HG02840 (cell line): Measurements from ENCODE around the gene KLRF1.
"Not testable (repeated sequence)": the region's sequence is repeated elsewhere in the genome, so short reads cannot be mapped to it uniquely, and the experiment has no call there.

Experiments
- ATAC-seq: cut with Tn5 transposase; IDR thresholded peaks from one replicate; pipeline ENCODE4 v1.9.1; 2021; ENCODE audit warnings: mild to moderate bottlenecking, moderate library complexity, moderate number of reproducible peaks; ENCODE audit not compliant: unreplicated experiment, low FRiP score

KLRF1 gene

GRCh38 chr12:9868311-9868801, 41.1 kb downstream of the KLRF1 start:
- no peak for ATAC-seq

- no peak for ATAC-seq
These were observed 41.6 kb downstream of the KLRF1 start for GRCh38 chr12:9868951-9869306.

- no peak for ATAC-seq
These were observed 42.3 kb downstream of the KLRF1 start, which contains the start of gene CLEC2B for GRCh38 chr12:9869307-9870161. CLEC2B (minus strand) TSS chr12:9869354.

- no peak for ATAC-seq
These were observed 43.1 kb downstream of the KLRF1 start for GRCh38 chr12:9870286-9870866.

- ATAC-seq, result no peak
These were observed 44.9 kb downstream of the KLRF1 start for GRCh38 chr12:9872162-9872561.

- no peak for ATAC-seq
These were observed 45.5 kb downstream of the KLRF1 start for GRCh38 chr12:9872742-9873141.

- not testable (repeated sequence) for ATAC-seq
These were observed 48.8 kb downstream of the KLRF1 start for GRCh38 chr12:9876120-9876519.

GRCh38 chr12:9880532-9881078, 53.3 kb downstream of the KLRF1 start:
- no peak for ATAC-seq

GRCh38 chr12:9881246-9881645, 54.0 kb downstream of the KLRF1 start, which contains the start of gene KLRF2:
KLRF2 (plus strand) TSS chr12:9881489; CDS start chr12:9881596, 107 bp downstream.
- no peak for ATAC-seq

- no peak for ATAC-seq
These were observed 54.7 kb downstream of the KLRF1 start for GRCh38 chr12:9881988-9882387.

- no peak for ATAC-seq
These were observed 55.9 kb downstream of the KLRF1 start for GRCh38 chr12:9883175-9883574.

- ATAC-seq, result no peak
These were observed 61.5 kb downstream of the KLRF1 start for GRCh38 chr12:9888665-9889273.
